Stimulated activated CD8-positive, alpha-beta memory T cell treated with anti-CD3 and anti-CD28 coated beads, Interleukin-12 subunit alpha, Interleukin-12 subunit beta, amount 100 ng/mL, for 24 hours (primary cell): ENCODE data around the gene ESAM.

Source experiments
- DNase-seq: peaks from one replicate; pipeline ENCODE4 v3.0.0-alpha.2; 2020; ENCODE audit errors: extremely low read depth

Gene ESAM

DNA sequence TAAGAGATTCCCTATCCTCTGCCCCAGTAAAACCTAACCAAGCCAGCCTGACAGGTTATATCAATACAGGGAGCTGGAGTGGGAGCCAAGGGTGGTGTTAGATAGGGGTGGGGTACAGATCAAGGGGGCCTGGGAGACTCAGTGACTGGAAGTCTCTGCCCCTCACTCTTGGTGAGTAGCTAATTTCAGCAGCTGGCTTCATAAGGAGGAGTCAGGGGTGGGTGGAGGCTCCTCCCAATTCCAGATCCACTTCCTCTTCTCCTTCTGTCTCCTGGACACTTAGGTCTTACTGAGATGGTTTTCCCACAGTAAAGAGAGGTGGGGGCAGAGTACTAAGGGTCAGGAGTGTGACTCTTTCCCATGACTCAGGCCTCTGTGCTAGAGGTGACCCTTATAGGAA lies 8.9 kb downstream of the ESAM start:
- no peak for DNase-seq

- DNase-seq: no peak
Measured at GRCh38 chr11:124752471-124753102, 9.5 kb downstream of the ESAM start.

GRCh38 chr11:124751741-124752470 lies 10.2 kb downstream of the ESAM start, which contains the start of gene VSIG2:
Gene VSIG2, minus strand, starts transcription at chr11:124752255. Its CDS starts 118 bp downstream, at chr11:124752137.
- no peak for DNase-seq

- no peak for DNase-seq
Measured at GRCh38 chr11:124751391-124751740, 10.7 kb downstream of the ESAM start.

- DNase-seq: no peak
Measured at GRCh38 chr11:124749912-124750311, 12.2 kb downstream of the ESAM start.

- no peak for DNase-seq
Measured at GRCh38 chr11:124748481-124749343, 13.4 kb downstream of the ESAM start.

- no peak for DNase-seq
Measured at GRCh38 chr11:124748100-124748418, 14.0 kb downstream of the ESAM start.

DNA sequence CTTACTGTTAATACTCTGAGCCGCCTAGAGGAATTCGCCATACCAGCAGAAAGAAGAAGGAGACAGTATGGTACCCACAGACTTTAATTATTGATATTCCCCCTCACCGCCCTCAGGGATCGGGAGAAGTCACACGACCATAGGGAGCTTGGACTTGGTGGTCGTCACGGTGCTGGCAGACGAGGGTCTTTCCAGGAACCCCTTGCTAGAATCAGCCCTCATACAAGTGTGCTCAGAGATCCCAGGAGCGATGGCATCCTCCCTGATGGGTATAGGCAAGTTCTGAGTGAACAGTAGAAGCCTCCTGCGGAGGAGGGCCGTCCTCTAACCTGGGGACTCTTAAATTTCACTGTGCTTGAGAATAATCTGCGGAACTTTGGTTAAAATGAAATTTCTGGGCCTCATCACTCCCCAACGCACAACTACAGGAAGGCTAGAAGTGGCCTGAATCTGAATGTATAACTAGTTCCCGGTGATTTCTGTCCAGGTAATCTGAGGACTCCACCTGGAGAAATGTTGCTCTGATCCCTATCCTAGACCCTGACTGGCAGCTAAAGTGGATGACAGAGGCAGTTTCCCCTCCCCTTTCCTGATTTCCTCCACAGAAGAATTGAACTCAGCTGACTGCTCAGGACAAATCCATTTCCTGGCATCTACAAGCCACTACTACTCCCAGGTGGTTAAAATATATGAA lies 14.5 kb downstream of the ESAM start:
- no peak for DNase-seq

- peak; percentile 52 for DNase-seq
Measured at GRCh38 chr11:124746621-124747243, 15.4 kb downstream of the ESAM start.

DNA sequence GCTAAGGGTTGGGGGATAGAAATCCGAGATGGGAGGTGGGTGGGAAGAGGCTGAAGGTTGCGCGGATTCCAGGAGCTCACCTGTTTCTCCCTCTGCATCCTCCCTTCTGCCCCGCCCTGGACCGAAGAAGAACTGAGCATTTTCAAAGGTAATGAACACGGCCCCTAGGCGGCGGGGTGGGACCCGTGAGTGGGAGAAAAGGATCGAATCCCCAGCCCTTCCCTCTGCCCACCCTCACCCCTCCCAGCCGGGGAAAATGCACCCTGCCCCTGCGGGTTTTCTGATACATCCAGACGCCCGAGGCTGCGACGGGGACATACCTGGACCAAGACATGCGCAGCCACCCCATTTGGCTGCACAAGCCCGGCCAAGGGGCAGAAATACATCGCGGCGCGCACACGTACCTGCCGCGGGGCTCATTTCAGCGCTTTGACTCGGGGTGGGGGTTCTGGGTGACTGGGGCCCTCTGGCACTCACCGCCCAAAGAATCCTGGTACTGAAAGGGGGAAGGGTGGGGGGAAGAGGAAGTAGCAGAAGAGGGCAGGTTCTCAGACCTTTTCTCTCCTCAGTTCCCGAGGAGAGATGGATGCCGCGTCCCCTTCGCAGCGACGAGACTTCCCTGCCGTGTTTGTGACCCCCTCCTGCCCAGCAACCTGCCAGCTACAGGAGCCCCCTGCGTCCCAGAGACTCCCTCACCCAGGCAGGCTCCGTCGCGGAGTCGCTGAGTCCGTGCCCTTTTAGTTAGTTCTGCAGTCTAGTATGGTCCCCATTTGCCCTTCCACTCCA lies 16.1 kb downstream of the ESAM start:
- DNase-seq: no peak

DNA sequence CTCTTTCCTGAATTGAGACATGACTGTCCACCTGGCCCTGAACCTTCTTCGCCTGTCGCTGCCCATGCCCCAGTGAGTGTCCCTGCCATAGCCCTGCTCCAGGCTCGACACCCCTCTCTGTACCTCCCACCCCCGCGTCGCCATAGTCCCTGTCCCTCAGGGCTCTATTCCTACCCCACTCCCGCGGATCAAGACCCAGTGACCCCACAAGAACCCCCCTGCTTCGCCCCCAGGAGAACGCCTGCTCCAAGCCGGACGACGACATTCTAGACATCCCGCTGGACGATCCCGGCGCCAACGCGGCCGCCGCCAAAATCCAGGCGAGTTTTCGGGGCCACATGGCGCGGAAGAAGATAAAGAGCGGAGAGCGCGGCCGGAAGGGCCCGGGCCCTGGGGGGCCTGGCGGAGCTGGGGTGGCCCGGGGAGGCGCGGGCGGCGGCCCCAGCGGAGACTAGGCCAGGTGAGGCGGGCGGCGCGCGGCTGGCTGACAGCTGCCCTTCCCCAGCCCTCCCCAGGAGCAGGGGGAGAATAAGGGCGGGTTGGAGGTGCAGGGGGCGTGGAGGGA lies 16.7 kb downstream of the ESAM start:
- DNase-seq: no peak

DNA sequence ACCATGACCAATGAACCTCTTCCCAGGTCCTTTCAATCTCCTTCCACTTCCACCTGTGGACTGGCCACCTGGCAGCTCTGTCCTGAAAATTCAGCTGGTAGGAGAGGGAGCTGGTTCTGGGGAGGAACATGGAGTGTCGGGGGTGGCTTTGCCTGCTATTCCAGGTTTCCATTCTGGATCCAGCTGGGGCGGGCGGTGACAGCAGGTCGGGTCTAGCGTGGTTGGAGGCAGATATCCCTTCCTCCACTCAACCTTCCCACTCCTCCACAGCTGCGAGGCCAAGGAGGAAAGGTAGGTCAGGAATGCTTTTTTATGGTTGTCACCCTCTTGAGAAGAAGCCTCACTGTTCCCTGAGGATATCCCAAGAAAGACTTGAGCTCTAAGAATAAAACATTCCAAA lies 19.0 kb downstream of the ESAM start:
- DNase-seq: no peak

DNA sequence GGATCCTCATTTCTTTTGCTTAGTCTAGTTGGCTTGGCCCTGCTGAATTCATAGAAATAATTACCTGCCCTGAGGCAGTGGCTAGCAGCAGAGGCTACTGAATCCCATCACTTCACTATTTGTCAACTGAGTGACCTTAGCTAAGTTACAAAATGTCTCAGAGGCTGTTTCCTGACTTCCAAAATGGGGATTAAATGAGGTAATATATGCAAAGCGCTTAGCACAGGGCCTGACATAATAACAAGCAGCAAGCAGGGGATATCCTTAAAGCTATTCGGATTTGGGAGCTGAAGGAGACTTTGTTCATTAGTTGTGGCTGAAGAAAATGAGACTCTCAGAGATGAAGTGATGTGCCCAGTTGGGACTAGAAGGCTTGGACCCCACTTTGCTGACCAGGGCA lies 19.5 kb downstream of the ESAM start:
- no peak for DNase-seq

DNA sequence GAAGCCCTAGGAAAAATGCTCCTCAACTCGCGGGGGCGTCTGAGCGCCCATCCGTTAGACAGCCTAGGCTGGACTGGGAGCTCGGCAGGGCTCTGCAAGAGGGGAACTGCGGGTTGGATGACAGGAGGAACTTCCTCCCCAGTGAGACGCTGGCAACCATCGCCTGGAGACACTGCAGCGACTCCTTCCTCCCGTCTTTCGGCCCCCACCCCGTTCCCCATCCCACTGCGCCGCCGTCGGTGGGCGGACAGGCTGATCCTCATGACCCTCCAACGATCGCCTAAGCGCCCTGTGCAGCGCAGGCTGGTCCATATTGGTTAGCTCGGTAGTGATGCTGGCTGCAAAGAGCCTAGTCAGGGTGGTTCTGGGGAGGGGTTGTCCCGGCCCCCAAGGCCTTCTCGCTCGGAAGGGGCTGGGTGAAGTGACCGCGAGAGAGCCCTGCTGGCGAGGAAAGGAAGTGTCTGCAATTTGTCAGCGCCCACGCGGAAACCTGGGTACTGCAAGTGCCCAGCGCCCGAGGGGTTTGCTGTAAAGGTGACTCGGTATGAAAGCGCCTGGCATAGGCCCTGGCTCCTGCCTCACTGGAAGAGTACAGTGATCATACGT lies 21.7 kb downstream of the ESAM start:
- no peak for DNase-seq

DNA sequence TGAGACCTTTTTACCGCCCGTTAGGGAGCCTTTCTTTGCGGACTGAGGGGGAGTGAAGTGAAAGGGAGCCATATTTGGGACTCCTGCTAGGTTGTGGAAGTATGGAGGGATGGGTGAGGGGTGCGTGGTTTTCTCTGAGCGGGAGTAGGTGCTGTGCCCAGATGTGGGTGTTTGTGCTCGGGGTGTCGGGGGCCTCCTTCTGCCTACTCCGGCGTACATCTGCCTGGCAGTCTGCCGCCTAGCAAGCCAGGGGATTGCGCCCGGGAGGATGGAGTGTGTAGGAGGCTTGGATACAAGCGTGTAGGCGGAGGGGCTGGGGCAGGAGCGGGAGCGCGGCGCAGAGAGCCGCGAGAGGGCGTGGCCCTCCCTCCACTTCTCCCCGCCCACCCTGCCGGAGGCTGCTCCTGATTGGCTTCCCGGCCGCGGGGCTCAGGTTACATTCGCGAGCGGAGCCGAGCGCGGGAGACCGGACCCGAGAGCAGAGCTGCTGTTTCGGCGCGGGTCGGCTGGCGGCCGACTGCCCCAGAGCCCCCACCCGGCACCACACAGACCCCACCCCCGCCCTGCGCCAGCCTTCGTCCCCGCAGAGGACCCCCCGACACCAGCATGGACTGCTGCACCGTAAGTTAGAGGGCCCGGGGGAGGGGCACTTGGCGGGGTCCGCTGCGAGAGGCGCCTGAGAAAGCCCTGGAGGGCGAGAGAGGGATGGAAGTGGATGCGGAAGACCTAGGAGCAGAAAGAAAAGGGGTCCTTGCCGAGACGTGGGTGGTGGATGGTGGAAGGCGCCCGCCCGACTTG lies 22.4 kb downstream of the ESAM start, which contains the start of gene NRGN:
TSS of gene NRGN (plus strand) at position 464 of the 798 bp plus-strand sequence. CDS start at position 607, 143 bp downstream.
- peak; percentile 63 for DNase-seq

- DNase-seq: no peak
Measured at GRCh38 chr11:124738713-124739478, 23.2 kb downstream of the ESAM start.

- no peak for DNase-seq
Measured at GRCh38 chr11:124737638-124738305, 24.3 kb downstream of the ESAM start.

GRCh38 chr11:124736736-124737135 lies 25.4 kb downstream of the ESAM start:
- DNase-seq: no peak
